Uterus (tissue), 4 donors: ENCODE measurements around the gene CPED1. TPM values are rescaled to one million over a fixed set of nuclear protein-coding genes. Genes with fewer than 3 reads are reported as not detected.

Experiments used
- DNase-seq, 2 donors: peaks; one replicate each; pipeline ENCODE4 v3.0.0-alpha.2; 2019 to 2020
- H3K27ac ChIP-seq, 2 donors: fragments of 200-600 bp; sonication (generic); 1 replicate in 1 of 2; 2 replicates in 1 of 2; pipeline ENCODE4 v1.5.1; 2016 to 2018
- H3K27me3 ChIP-seq, 2 donors: fragments of 200-600 bp; sonication (generic); one replicate each; pipeline ENCODE4 v1.5.1; 2018 to 2019; ENCODE audit warnings: control low read depth in 1 of 2
- H3K36me3 ChIP-seq, 2 donors: fragments of 200-600 bp; sonication (generic); one replicate each; pipeline ENCODE4 v1.5.1; 2019; ENCODE audit warnings: control low read depth in 1 of 2
- H3K4me1 ChIP-seq, 2 donors: fragments of 200-600 bp; sonication (generic); one replicate each; pipeline ENCODE4 v1.5.1; 2018 to 2019; ENCODE audit warnings: control low read depth in 1 of 2
- H3K4me3 ChIP-seq, 2 donors: fragments of 200-600 bp; sonication (generic); 1 replicate in 1 of 2; 2 replicates in 1 of 2; pipeline ENCODE4 v1.5.1; 2018 to 2019; ENCODE audit warnings: mild to moderate bottlenecking in 1 of 2
- H3K9me3 ChIP-seq, 2 donors: fragments of 200-600 bp; sonication (generic); one replicate each; pipeline ENCODE4 v1.5.1; 2019; ENCODE audit warnings: control low read depth in 1 of 2
- CTCF ChIP-seq, 4 experiments: fragments of 200-600 bp in 2 of 4; fragments of 450-650 bp in 2 of 4; sonication (generic) in 2 of 4; IDR thresholded peaks; one replicate each; pipeline ENCODE4 v1.5.1; 2016 to 2019; ENCODE audit warnings: antibody characterized with exemption in 4 of 4, mild to moderate bottlenecking in 2 of 4, moderate library complexity in 1 of 4
- POLR2A ChIP-seq, 2 donors: fragments of 450-650 bp; IDR thresholded peaks; one replicate each; pipeline ENCODE4 v1.6.1; 2016; ENCODE audit warnings: antibody characterized with exemption in 2 of 2, mild to moderate bottlenecking in 1 of 2, moderate library complexity in 1 of 2
- intact Hi-C: fragments of 100-400 bp; cut with DNase I; formaldehyde crosslinking; loops from one replicate; pipeline ENCODE4 v1.15.1; 2023; ENCODE audit warnings: low total_unique reads
- total RNA-seq, 4 donors: library from RNA; depleted of rRNA in 3 of 4; stranded (reverse); fragments of >200 nt in 3 of 4; gene quantifications; one replicate each; pipeline versions ENCODE4 v1.1.0 to v1.2.4, GENCODE V29; 2014 to 2023
- donor health status: DM: yes; HTN: yes; CAD: no.

The CPED1 gene
- total RNA-seq, 4 donors from 2014 or later, result 47.4 to 194 (median 59.2) TPM

GRCh38 chr7:121196286-121196685 lies 207.8 kb downstream of the CPED1 start:
- Histone ChIP-seq H3K27me3 (no peaks in the 10 kb centered on the region), H3K9me3 (no peaks in the 10 kb centered on the region), H3K4me1 (no peaks in the 10 kb centered on the region), H3K36me3 (no peaks in the 10 kb centered on the region), H3K27ac (no peak overlapping the region), H3K4me3 (no peak overlapping the region)
- intact Hi-C loops, result no loop called here
- TF ChIP-seq POLR2A (IDR thresholded peaks at IDR 0.05), result no peak
- no peak for TF ChIP-seq CTCF (IDR thresholded peaks at IDR 0.05)
- DNase-seq, result no peak

GRCh38 chr7:121197455-121197854 lies 208.9 kb downstream of the CPED1 start:
- H3K27ac ChIP-seq, result no peak overlapping the region
- intact Hi-C loops, result no loop called here
- H3K4me1 ChIP-seq, result no peaks in the 10 kb centered on the region
- no peaks in the 10 kb centered on the region for H3K9me3 ChIP-seq
- no peak overlapping the region for H3K4me3 ChIP-seq
- no peak for DNase-seq
- TF ChIP-seq CTCF (IDR thresholded peaks at IDR 0.05), result no peak
- no peak for TF ChIP-seq POLR2A (IDR thresholded peaks at IDR 0.05)
- no peaks in the 10 kb centered on the region for H3K27me3 ChIP-seq
- no peaks in the 10 kb centered on the region for H3K36me3 ChIP-seq

GRCh38 chr7:121198502-121198901 lies 210.0 kb downstream of the CPED1 start:
- Histone ChIP-seq H3K4me3 (no peak overlapping the region), H3K27me3 (no peaks in the 10 kb centered on the region), H3K27ac (no peak overlapping the region), H3K36me3 (no peaks in the 10 kb centered on the region), H3K9me3 (no peaks in the 10 kb centered on the region), H3K4me1 (no peaks in the 10 kb centered on the region)
- DNase-seq, result no peak
- TF ChIP-seq POLR2A (IDR thresholded peaks at IDR 0.05) (no peak), CTCF (IDR thresholded peaks at IDR 0.05) (no peak)
- intact Hi-C loops, result no loop called here

GRCh38 chr7:121202125-121202524 lies 213.6 kb downstream of the CPED1 start:
- Histone ChIP-seq H3K4me3 (no peak overlapping the region), H3K36me3 (no peaks in the 10 kb centered on the region), H3K27me3 (no peaks in the 10 kb centered on the region), H3K27ac (no peak overlapping the region), H3K4me1 (no peaks in the 10 kb centered on the region), H3K9me3 (no peaks in the 10 kb centered on the region)
- no peak for TF ChIP-seq CTCF (IDR thresholded peaks at IDR 0.05)
- intact Hi-C loops, result no loop called here
- no peak for DNase-seq

GRCh38 chr7:121202834-121203233 lies 214.3 kb downstream of the CPED1 start:
- DNase-seq, result no peak
- Histone ChIP-seq H3K27me3 (no peaks in the 10 kb centered on the region), H3K4me3 (no peak overlapping the region), H3K27ac (no peak overlapping the region), H3K36me3 (no peaks in the 10 kb centered on the region), H3K9me3 (no peaks in the 10 kb centered on the region), H3K4me1 (no peaks in the 10 kb centered on the region)
- TF ChIP-seq POLR2A (IDR thresholded peaks at IDR 0.05) (no peak), CTCF (IDR thresholded peaks at IDR 0.05) (no peak)
- intact Hi-C loops, result no loop called here
